DOHH2 (cell line): Measurements from ENCODE around the gene PRKN.

Experiments used
- H3F3A ChIP-seq: fragments of 200-600 bp; sonication (generic), shearing (Covaris generic); 2 replicates; pipeline ENCODE4 v1.6.0; 2016; ENCODE audit warnings: antibody characterized with exemption, mild to moderate bottlenecking; ENCODE audit not compliant: control insufficient read depth, insufficient read depth
- H3K27ac ChIP-seq: fragments of 200-600 bp; sonication (generic); 2 replicates; pipeline ENCODE4 v1.5.1; 2014; ENCODE audit warnings: low read depth, mild to moderate bottlenecking, low read length, moderate library complexity
- H3K27me3 ChIP-seq: fragments of 200-600 bp; sonication (generic); 2 replicates; pipeline ENCODE4 v1.6.1; 2014; ENCODE audit warnings: mild to moderate bottlenecking, low read length, mixed read lengths; ENCODE audit not compliant: control insufficient read depth
- H3K36me3 ChIP-seq: fragments of 200-600 bp; sonication (generic); 2 replicates; pipeline ENCODE4 v1.6.1; 2014; ENCODE audit warnings: mild to moderate bottlenecking, low read length, moderate library complexity, mixed read lengths; ENCODE audit not compliant: control insufficient read depth
- H3K4me1 ChIP-seq: fragments of 200-600 bp; sonication (generic); 2 replicates; pipeline ENCODE4 v1.6.1; 2014; ENCODE audit warnings: mild to moderate bottlenecking, low read length, mixed read lengths; ENCODE audit not compliant: control insufficient read depth
- H3K4me2 ChIP-seq: fragments of 200-600 bp; sonication (generic); 2 replicates; pipeline ENCODE4 v1.6.0; 2014; ENCODE audit warnings: mild to moderate bottlenecking, low read length, moderate library complexity
- H3K4me3 ChIP-seq: fragments of 200-600 bp; sonication (generic); 2 replicates; pipeline ENCODE4 v1.5.1; 2014; ENCODE audit warnings: mild to moderate bottlenecking, low read length, mixed read lengths
- H3K79me2 ChIP-seq: fragments of 200-600 bp; sonication (generic); 2 replicates; pipeline ENCODE4 v1.6.1; 2014; ENCODE audit warnings: mild to moderate bottlenecking, low read length, mixed read lengths; ENCODE audit not compliant: control insufficient read depth
- H3K9me2 ChIP-seq: fragments of 200-600 bp; sonication (generic); replicated peaks from 2 replicates; pipeline ENCODE4 v1.6.1; 2014; ENCODE audit warnings: mild to moderate bottlenecking, low read length, mixed read lengths; ENCODE audit not compliant: control insufficient read depth
- H3K9me3 ChIP-seq: fragments of 200-600 bp; sonication (generic); 2 replicates; pipeline ENCODE4 v1.6.1; 2014; ENCODE audit warnings: antibody characterized with exemption, low read length, mixed read lengths; ENCODE audit not compliant: control insufficient read depth, insufficient read depth
- H4K20me1 ChIP-seq: fragments of 200-600 bp; sonication (generic); 2 replicates; pipeline ENCODE4 v1.6.0; 2014; ENCODE audit warnings: low read depth, mild to moderate bottlenecking, antibody characterized with exemption, low read length, moderate library complexity; ENCODE audit not compliant: control insufficient read depth, insufficient read depth
- CTCF ChIP-seq: fragments of 200-600 bp; sonication (generic); IDR thresholded peaks from one replicate; pipeline ENCODE4 v1.5.1; 2014; ENCODE audit warnings: antibody characterized with exemption, mild to moderate bottlenecking, low read depth, low read length; ENCODE audit not compliant: poor library complexity, severe bottlenecking
- EZH2phosphoT487 ChIP-seq: fragments of 200-600 bp; sonication (generic); IDR thresholded peaks from 2 replicates; pipeline ENCODE4 v1.6.1; 2017; ENCODE audit warnings: borderline replicate concordance, mild to moderate bottlenecking, antibody characterized with exemption, low read length, moderate library complexity, mixed read lengths

The PRKN gene

GRCh38 chr6:162713974-162714780, 13.4 kb downstream of the PRKN start:
- H3K27ac ChIP-seq: no peak overlapping the region

GRCh38 chr6:162712694-162713093, 14.9 kb downstream of the PRKN start:
- Histone ChIP-seq H3K9me3 (no peaks in the 10 kb centered on the region), H3K27ac (no peak overlapping the region), H3K4me2 (no peak overlapping the region), H4K20me1 (no peaks in the 10 kb centered on the region), H3F3A (no peaks in the 10 kb centered on the region), H3K4me1 (no peaks in the 10 kb centered on the region), H3K36me3 (no peaks in the 10 kb centered on the region), H3K27me3 (no peaks in the 10 kb centered on the region), H3K79me2 (no peaks in the 10 kb centered on the region), H3K9me2 (no peaks in the 10 kb centered on the region), H3K4me3 (no peak overlapping the region)
- TF ChIP-seq CTCF (no peak), EZH2phosphoT487 (no peak)

More at GRCh38 chr6:162713974-162714780, 13.4 kb downstream of the PRKN start:
- no peaks in the 10 kb centered on the region for H4K20me1 ChIP-seq
- no peaks in the 10 kb centered on the region for H3F3A ChIP-seq
- no peaks in the 10 kb centered on the region for H3K27me3 ChIP-seq
- H3K4me3 ChIP-seq: no peak overlapping the region
- TF ChIP-seq EZH2phosphoT487 (no peak), CTCF (no peak)
- H3K9me2 ChIP-seq: no peaks in the 10 kb centered on the region
- H3K4me1 ChIP-seq: no peaks in the 10 kb centered on the region
- H3K79me2 ChIP-seq: no peaks in the 10 kb centered on the region
- H3K4me2 ChIP-seq: no peak overlapping the region
- H3K36me3 ChIP-seq: no peaks in the 10 kb centered on the region
- H3K9me3 ChIP-seq: no peaks in the 10 kb centered on the region

- Histone ChIP-seq H3K4me1 (no peaks in the 10 kb centered on the region), H3K27ac (no peak overlapping the region), H3K9me2 (no peaks in the 10 kb centered on the region), H3F3A (no peaks in the 10 kb centered on the region), H3K9me3 (no peaks in the 10 kb centered on the region), H3K4me2 (no peak overlapping the region), H4K20me1 (no peaks in the 10 kb centered on the region), H3K79me2 (no peaks in the 10 kb centered on the region), H3K4me3 (no peak overlapping the region), H3K27me3 (no peaks in the 10 kb centered on the region), H3K36me3 (no peaks in the 10 kb centered on the region)
- TF ChIP-seq EZH2phosphoT487: no peak
- no peak for TF ChIP-seq CTCF
These were observed 16.2 kb downstream of the PRKN start for GRCh38 chr6:162711376-162711775.
